Endometrial microvascular endothelial cells (primary cell): ENCODE results near the gene ALKAL2. TPM values are rescaled to one million over a fixed set of nuclear protein-coding genes. Genes with fewer than 3 reads are reported as not detected.

Experiments used
- in situ Hi-C: cut with HindIII; loops from 2 replicates; pipeline ENCODE4 v1.10.0; 2017; ENCODE audit warnings: low sequenced_read_pairs, low pct_unique_long_range_greater_than_20kb; ENCODE audit errors: inconsistent ontology term
- total RNA-seq: library from RNA; depleted of rRNA; stranded (reverse); fragments of >200 nt; gene quantifications from one replicate; pipeline ENCODE4 v1.2.3, GENCODE V29; 2015; ENCODE audit errors: inconsistent ontology term

Gene ALKAL2
- total RNA-seq, 1 donor from 2014 or later, result not detected

DNA sequence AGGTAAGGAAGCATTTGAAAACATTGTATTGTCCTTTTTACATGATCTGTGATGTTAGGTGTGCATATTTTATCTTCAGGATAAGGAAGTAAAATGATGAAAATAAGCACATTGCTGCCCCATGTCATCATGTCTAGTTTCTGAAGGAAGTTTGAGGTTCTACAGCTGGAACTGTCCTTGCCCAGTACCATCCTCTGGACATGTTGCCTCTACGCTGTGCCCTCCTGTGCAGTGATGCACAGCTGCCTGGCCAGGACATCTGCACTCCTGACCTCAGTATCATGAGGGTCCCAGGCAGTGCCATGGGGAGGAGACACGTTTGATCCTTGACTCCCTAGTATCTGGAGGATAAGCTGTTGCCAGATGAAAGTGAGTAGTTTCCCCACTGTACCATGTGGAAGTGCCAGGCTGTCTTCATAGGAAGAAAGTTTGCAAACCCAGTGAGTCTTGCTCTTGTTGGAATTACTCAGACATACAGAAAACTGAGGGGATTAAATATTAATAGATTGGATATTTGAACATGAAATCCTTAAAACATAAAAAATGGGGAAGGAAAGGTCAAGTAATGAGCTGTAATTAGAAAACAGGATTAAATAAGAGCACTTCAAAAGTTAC lies 9.5 kb downstream of the ALKAL2 start:
- in situ Hi-C loops, result no loop called here

GRCh38 chr2:275466-275865 lies 12.4 kb downstream of the ALKAL2 start:
- in situ Hi-C loops, result no loop called here

DNA sequence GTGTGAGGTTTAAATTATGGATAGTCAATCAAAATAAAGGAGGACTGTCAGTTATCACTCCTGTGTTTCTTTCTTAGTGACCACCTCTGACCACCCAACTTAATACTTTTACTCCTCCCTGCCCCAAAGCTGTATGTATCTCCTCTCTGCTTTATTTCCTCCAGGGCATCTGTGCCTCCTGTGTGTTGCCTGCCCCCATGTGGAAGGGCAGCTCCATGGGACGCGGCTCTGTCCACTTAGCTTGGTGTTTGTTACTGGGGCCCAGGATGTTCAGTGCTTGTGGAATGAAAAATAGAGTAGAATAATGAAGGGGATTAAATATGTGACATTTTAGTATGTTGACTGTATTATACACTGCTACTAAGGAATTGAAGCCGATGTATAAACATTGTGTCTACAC lies 13.4 kb downstream of the ALKAL2 start:
- in situ Hi-C loops, result no loop called here

DNA sequence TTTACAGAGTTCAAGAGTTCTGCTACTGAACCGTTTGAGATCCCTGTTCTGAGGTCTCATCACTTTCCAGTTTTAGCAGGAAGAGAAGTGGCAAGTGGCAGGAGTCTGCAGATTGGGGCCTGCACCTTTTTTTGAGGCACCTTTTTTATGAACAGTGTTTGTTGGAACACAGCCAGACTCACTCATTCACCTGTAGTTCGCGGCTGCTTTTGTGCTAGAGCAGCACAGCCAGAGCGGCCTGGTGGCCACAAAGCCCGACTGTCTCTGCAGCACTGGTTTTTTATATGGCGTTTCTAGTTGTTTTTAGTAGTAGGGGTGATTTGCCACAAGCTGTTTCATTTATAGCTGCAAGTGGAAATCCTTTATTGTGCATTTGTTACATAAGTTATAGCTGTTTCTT lies 14.6 kb downstream of the ALKAL2 start:
- in situ Hi-C loops, result no loop called here

GRCh38 chr2:271917-272316 lies 16.0 kb downstream of the ALKAL2 start:
- in situ Hi-C loops, result no loop called here

DNA sequence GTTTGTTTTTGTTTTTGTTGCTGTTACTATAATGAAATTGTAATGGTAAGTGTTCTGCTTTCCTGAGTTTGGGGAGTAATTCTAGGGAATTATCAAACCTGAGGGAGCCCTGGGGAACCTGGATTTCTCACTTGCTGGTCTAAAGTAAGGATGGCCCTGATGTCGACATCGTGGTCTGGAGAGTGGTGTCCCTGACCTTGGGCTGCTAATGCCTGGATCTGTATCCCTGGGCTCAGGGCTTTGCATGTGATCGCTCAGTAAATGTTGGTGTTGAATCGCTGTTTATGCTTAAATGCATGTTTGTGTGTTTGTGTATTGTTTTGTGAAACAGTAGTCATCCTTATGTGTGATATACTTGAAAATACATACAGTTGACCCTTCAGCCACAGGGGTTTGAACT lies 17.0 kb downstream of the ALKAL2 start:
- in situ Hi-C loops, result no loop called here

GRCh38 chr2:269356-270030 lies 18.4 kb downstream of the ALKAL2 start:
- in situ Hi-C loops, result no loop called here

DNA sequence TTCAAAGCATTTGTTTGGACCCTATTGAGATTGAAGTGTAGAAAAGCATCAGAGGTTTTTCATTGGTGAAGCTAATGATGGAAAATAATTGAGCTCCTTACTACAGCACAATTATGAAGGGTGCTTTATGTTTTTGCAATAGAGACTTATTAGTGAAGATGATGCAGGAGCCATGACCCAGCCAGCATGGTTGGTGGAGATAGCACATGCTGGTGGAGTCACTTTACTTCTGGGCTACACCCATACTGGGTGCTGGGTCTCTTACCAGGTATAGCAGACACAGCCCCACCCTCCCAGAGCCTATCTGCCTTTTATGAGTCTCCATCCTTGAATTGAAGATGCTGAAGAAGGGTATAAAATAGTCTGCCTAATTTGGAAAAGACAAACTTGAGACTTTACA lies 19.6 kb downstream of the ALKAL2 start:
- in situ Hi-C loops, result no loop called here

DNA sequence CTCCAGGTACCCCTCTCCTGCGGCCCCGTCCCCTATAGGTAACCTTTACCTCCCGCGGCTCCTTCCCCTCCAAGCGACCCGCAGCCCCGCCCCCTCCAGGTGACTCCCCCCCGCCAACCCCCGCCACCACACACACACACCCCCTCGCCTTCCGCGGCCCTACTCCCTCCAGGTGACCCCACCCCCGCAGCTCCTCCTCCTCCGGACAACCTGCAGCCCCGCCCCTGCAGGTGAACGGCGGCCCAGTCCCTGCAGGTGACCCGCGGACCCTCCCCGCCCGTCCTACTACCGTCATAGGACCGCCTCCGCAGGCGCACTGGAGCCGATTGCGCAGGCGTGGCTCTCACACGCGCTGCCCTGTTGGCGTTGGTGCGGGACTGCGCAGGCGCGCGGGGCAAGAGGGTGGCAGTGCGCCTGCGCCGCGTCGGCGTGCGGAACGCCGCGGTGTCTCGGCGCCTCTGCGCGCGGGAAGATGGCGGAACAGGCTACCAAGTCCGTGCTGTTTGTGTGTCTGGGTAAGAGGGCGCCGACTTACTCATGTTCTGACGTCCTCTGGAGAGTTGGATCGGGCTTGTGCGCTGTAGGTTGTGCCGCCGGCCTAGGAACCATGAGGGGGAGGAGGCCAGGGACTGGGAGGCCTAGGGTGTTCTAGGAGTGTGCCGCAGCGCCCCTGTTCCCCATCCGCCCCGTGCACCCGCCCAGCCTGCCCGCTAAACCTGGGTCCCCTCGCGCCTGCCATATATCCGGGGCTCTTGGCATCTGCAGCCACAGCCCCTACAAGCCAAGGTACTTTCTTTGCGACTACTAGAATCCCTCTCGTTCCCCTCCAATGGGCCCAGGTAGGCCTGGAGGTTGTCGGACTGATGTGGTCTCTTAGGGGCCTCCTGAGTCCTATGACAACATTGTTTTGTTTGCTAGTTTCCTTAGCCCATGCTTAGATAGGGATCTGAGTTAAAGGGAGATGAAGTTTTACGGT lies 23.1 kb downstream of the ALKAL2 start, which contains the start of gene ACP1:
TSS of gene ACP1 (plus strand) at position 455 of the 976 bp plus-strand sequence. CDS start at position 473, 18 bp downstream.
- in situ Hi-C loops, result no loop called here

DNA sequence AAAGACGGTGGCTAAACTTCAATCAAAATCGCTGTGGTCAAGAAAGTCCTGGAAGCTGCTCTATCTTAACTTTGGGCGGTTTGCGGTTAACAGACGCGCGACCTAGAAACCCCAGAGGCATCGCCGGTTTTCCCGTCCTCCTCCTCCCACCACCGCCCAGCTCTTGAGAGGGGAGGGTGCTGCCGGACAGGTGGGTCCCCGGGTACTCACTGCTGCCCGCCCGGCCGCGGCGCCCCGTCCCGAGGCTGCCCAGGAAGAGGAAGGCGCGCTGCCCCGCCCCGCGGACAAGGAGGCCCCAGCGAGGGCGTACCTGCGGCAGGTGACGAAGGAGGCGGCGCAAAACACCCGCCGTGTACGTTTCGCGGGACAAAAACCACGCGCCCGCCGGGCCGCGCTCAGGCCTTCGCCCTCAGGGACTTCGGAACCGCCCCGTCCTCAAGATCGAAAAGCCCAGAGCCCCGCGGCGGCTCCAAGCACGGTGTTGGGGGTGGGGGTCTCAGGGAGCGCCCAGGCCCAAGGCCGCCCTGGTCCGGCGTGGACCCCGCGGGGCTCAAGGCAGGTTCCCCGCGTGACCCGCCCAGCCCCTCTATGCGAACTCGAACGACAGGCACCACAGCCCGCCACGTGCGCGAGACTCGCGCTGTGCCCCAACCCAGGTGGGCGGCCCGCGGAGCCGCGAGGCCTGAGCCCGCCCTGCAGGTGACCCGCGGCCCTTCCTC lies 24.0 kb downstream of the ALKAL2 start, which contains the start of gene SH3YL1:
TSS of gene SH3YL1 (minus strand) at position 259 of the 719 bp plus-strand sequence. CDS start at position 211, 48 bp downstream.
- in situ Hi-C loops, result no loop called here

GRCh38 chr2:263022-263738 lies 24.7 kb downstream of the ALKAL2 start:
- in situ Hi-C loops, result no loop called here

GRCh38 chr2:262117-262516 lies 25.8 kb downstream of the ALKAL2 start:
- in situ Hi-C loops, result no loop called here

DNA sequence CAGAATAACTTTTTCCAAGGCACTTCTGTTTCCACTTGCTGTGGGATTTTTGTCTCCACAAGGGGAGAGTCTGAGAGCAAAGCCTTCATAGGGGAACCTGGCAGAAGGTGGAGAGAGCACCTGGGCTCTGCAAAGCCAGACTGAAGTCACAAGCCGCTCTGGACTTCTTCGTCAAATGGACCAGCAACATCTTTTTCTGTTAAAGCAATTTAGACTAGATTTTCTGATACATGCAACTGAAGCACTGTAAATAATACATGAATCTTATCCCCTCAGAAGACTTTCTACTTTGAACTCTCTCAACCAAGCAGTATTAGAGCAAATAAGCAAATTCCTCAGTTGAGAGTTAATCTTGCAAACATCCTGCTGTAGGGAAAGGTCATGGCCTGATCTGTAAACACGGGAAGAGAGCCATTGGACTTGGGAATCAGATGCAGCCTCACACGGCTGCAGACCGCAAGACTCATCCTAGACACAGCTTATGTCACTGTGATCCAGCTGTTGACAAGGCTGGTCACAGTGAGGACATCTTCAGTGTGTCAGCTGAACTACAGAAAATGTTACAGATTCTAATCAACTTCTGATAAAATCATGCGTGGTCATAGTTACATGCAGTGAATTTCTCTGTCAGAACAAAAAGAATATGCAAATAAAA lies 27.3 kb downstream of the ALKAL2 start:
- in situ Hi-C loops, result no loop called here

DNA sequence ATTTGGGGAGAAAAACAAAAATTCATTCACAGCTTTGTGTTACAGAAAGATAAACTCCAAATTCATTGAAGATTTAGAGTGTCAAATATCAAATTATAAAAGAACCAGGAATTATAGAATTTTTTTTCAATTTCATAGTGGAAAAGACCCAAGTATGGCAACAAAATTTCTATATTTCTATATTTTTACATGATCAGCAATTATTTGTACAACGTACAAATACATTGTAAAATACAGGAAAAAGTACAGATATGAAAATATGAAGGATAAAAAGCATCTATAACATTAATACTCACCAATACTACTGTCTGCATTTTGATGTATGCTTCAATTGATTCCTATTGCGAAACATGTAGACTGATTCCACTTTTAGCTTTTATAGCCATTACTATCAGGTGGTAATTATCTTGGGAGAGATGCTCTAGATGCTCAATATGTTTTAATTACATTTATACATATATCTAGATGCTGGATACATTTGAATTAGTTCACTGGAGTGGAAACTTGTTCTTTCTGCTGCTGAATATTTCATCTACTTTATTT lies 28.0 kb downstream of the ALKAL2 start:
- in situ Hi-C loops, result no loop called here

GRCh38 chr2:258933-259332 lies 29.0 kb downstream of the ALKAL2 start:
- in situ Hi-C loops, result no loop called here

GRCh38 chr2:257842-258241 lies 30.0 kb downstream of the ALKAL2 start:
- in situ Hi-C loops, result no loop called here

GRCh38 chr2:257429-257828 lies 30.5 kb downstream of the ALKAL2 start:
- in situ Hi-C loops, result no loop called here

GRCh38 chr2:256094-256493 lies 31.8 kb downstream of the ALKAL2 start:
- in situ Hi-C loops, result no loop called here
